NCI-H748 (cell line): ENCODE measurements around the gene ERMARD.

ENCODE experiments used
- DNase-seq: peaks from one replicate; lab custom pipeline; 2025; ENCODE audit not compliant: unreplicated experiment; lab: John Stamatoyannopoulos, UW

Gene ERMARD

GRCh38 chr6:169751242-169752073 is at the start of gene ERMARD, which contains the start of gene DYNLT2:
Gene ERMARD (plus strand): TSS chr6:169751622. CDS start chr6:169751658, 36 bp downstream.
Gene DYNLT2 (minus strand): TSS chr6:169751572. CDS start chr6:169751458, 114 bp downstream.
- peak; percentile 97 for DNase-seq

- DNase-seq, result peak; percentile 99
Observed at GRCh38 chr6:169701954-169702839, 49.2 kb upstream of the ERMARD start, which contains the start of the genes C6orf120 and WDR27. Gene C6orf120 (plus strand): TSS chr6:169702126. CDS start chr6:169702460, 334 bp downstream. Gene WDR27 (minus strand): TSS chr6:169702029. CDS start chr6:169689005, 13,024 bp downstream.

- no peak for DNase-seq
Observed at GRCh38 chr6:169702840-169703246, 48.6 kb upstream of the ERMARD start.

GRCh38 chr6:169707772-169708171 is 43.6 kb upstream of the ERMARD start:
- DNase-seq, result no peak

GRCh38 chr6:169709293-169709692 is 42.1 kb upstream of the ERMARD start:
- no peak for DNase-seq

GRCh38 chr6:169710009-169710408 is 41.4 kb upstream of the ERMARD start:
- DNase-seq, result no peak

- DNase-seq, result no peak
Observed at GRCh38 chr6:169714178-169714577, 37.2 kb upstream of the ERMARD start.

- DNase-seq, result no peak
Observed at GRCh38 chr6:169714595-169714994, 36.8 kb upstream of the ERMARD start.

- no peak for DNase-seq
Observed at GRCh38 chr6:169719117-169719516, 32.3 kb upstream of the ERMARD start.

- DNase-seq, result no peak
Observed at GRCh38 chr6:169720207-169720855, 31.1 kb upstream of the ERMARD start.

- DNase-seq, result peak; percentile 57
Observed at GRCh38 chr6:169722362-169723199, 28.8 kb upstream of the ERMARD start.

- DNase-seq, result peak; percentile 65
Observed at GRCh38 chr6:169723200-169723909, 28.1 kb upstream of the ERMARD start.

GRCh38 chr6:169723991-169724493 is 27.4 kb upstream of the ERMARD start:
- DNase-seq, result peak; percentile 71

- peak; percentile 86 for DNase-seq
Observed at GRCh38 chr6:169724494-169725124, 26.8 kb upstream of the ERMARD start, which contains the start of gene PHF10. Gene PHF10 (minus strand): TSS chr6:169724500. CDS start chr6:169723931, 569 bp downstream.

GRCh38 chr6:169725125-169726048 is 26.0 kb upstream of the ERMARD start:
- peak; percentile 74 for DNase-seq

- DNase-seq, result no peak
Observed at GRCh38 chr6:169726049-169726400, 25.4 kb upstream of the ERMARD start.

- DNase-seq, result no peak
Observed at GRCh38 chr6:169726963-169727362, 24.5 kb upstream of the ERMARD start.

GRCh38 chr6:169729961-169730360 is 21.5 kb upstream of the ERMARD start:
- no peak for DNase-seq
